ENCODE data around the gene GIMAP8.
"Not testable (repeated sequence)": the region's sequence is repeated elsewhere in the genome, so short reads cannot be mapped to it uniquely, and the experiment has no call there.

GRCh38 chr7:150483514-150483913 is 33.1 kb downstream of the GIMAP8 start:
- not testable (repeated sequence) for TF ChIP-seq POLR2A (IDR thresholded peaks at IDR 0.05; ENCODE audit: low read depth); EP300 (IDR thresholded peaks at IDR 0.05); POLR2AphosphoS5 (IDR thresholded peaks at IDR 0.05); CTCF (IDR thresholded peaks at IDR 0.05)

All from esophagus muscularis mucosa (tissue), 4 donors.